ENCODE measurements around the gene ODF2L.
"Not testable (repeated sequence)": the region's sequence is repeated elsewhere in the genome, so short reads cannot be mapped to it uniquely, and the experiment has no call there.

ODF2L gene

DNA sequence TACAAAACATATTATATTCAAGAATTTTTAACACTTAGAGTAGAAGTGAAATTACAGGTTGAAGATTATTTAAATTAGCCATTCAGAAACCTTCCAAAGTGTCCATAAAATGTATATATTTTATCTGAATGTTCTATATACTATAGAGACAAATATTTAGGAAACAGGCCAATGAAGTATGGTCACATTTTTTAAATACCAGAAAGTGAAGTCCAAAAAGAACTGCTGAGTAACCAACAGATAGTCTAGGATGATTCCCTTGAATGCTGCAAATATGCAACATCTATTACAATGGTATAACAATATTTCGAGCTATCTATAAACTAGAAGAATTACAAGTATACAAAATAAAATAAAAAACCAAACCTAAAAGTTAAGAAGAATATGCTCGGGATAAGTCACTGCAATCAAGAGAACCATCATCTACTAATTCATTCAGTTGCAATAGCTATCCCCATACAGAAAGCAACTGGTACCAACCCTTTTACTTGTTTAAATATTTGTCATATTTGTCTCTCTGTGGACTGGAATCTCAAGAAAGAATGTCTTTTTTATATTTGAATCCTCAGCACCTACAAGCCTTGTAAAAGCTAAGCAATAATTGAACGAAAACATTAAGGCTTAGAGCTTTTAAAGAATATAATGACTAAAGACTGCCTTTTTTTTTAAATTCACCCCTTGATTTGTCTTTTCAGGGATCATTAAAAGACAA is 8.1 kb downstream of the ODF2L start:
- no peak for DNase-seq (ENCODE audit: low read depth in 3 of 3)

DNA sequence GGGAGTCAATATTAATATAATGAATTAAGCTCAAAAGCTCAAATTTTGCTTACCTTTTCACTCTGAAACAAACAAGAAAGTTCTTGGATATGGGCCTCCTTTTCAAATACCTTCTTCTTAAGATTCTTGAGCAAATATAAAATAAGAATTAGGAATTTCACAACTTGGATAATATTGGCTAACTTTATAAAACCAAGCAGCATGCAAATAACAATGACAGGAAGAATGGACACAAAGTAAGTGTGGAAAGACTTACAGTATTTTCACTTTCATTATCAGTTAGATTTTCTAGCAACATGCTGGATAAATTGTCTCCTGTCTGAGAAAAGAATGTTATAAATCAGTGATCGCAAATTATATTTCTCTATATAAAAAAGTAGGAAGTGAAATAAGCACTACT is 13.2 kb downstream of the ODF2L start:
- no peak for DNase-seq (ENCODE audit: low read depth in 3 of 3)

DNA sequence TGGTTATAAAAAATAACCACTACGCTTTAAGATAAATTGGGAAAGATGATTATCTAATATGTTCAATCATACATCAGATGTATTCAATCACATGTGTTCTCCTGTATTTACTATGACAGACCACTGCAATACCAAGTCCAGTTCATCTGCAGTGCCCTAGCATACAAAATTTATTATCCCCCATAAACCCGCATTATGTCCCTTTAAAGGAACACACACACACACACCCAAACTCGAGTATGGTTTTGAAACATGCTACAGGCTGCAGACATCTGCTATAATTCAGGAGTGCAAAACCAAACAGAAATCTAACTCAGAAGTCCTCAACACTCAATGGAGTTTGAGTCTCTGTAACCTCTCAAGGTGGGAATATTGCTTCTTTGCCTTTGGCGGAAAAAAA is 14.9 kb downstream of the ODF2L start:
- DNase-seq (ENCODE audit: low read depth in 3 of 3): no peak

DNA sequence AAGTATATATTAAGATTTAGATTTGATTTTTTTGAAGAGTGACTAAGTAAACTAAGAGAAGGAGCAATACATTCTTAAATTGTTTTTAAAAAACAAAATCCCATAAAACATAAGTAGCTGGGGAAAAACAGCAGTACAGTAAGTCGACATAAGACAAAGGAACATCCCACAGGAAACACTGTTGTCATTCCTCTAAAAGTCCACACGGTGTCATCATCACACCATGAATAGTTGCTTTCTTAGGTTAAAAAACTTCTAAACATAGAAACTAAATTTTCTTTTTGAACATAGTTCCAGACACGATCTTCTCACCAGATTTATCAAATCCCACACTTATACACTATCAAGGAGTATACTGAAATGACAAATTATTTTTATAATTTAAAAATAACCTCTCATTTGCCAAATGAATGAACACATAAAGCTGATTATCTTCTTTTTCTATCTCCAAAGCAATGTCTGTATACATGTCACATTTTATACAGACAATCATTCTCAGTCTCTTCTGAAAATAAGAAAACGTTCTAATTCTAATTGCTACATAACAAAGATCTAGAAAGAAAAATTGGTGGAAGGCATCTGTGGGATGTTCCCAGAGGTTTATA is 15.8 kb downstream of the ODF2L start:
- no peak for DNase-seq (ENCODE audit: low read depth in 3 of 3)

DNA sequence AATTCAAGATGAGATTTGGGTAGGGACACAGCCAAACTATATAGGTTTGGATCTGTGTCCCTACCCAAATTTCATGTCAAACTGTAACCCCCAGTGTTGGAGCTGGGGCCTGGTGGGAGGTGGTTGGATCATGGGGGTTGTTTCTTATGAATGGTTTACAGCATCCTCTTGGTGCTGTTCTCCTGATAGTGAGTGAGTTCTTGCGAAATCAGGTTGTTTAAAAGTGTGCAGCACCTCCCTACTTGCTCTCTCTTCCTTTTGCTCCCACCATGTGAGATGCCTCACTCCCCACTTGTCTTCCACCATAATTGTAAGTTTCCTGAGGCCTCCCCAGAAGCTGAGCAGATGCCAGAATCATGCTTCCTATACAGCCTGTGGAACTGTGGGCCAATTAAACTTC is 17.3 kb downstream of the ODF2L start:
- DNase-seq (ENCODE audit: low read depth in 3 of 3): no peak

DNA sequence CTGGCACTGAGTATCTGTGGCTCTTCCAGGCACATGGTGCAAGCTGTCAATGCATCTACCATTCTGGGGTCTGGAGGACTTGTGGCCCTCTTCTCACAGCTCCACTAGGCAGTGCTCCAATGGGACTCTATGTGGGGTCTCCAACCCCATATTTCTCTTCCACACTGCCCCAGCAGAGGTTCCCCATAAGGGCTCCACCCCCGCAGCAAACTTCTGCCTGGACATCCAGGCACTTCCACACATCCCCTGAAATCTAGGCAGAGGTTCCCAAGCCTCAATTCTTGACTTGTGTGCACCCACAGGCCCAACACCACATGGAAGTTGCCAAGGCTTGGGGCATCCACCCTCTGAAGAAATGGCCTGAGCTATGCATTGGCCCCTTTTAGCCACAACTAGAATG is 18.8 kb downstream of the ODF2L start:
- no peak for DNase-seq (ENCODE audit: low read depth in 3 of 3)

DNA sequence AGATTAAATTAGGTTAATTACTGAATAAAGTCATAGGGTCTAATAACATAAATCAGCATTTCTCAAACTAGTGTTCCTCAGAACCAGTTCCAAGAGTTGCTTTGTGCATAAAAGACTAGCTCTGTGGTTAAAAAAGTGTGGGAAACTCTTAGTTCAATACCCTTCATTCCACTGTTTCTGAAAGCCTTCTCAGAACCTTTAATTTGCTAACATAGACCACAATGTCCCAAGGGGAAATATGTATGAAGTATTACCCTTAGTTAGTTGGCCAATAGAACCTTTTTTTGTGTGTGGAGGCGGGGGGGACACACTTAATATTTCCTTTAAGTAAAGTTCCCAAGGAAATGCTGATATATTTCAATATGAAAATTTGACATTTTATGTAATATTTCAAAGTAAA is 20.4 kb downstream of the ODF2L start:
- no peak for DNase-seq (ENCODE audit: low read depth in 3 of 3)

DNA sequence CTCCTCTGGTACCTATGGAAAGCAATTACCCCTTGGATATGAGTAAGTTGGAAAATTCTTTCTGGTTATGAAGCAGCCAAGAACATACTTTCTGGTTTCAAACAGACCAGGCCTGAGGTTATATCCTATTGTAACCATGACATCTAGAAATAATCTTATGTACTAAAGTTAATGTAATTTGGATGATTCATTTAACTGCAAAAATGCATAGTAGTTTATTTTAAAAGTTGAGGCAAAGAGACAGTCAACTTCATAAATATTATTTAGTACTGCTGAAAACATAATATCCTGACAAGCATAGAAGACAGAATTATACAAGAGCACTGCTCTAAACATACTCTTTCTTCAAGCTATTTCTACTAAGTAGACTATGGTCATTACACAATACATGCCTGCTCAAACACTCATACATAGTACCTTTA is 25.5 kb downstream of the ODF2L start:
- DNase-seq (ENCODE audit: low read depth in 3 of 3): no peak

DNA sequence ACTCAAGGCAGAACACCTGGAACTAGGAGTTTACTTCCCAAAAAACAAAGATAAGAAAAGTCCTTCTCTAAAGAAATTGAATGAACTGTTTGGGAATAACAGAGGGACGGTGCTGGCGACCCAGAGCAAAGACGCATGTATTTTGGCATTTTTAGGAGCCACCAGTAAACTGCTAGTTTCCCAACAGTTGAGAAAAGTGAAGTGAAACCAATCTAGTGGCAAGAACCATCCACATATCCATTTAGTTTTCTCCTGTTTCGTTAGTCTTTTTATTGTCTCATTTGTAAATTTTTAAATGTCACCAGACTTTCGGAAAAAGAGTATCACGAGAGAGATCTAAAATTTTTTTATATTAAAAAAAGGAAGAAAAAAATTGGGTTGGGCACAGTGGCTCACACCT is 30.2 kb downstream of the ODF2L start:
- no peak for DNase-seq (ENCODE audit: low read depth in 3 of 3)

DNA sequence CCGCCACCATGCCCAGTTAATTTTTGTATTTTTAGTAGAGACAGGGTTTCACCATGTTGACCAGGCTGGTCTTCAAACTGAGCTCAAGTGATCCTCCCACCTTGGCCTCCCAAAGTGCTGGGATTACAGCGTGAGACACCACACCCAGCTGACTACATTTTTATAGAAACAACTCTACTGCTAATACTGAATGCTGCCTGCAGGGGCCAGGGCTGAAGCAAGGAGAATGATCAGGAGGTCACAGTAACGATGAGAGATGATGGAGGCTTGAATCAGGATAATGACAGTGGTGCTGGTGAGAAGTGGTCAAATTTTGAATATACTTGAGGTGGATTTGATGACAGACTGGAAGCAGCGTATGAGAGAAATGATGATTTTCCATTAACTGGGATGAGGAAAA is 33.3 kb downstream of the ODF2L start:
- no peak for DNase-seq (ENCODE audit: low read depth in 3 of 3)

DNA sequence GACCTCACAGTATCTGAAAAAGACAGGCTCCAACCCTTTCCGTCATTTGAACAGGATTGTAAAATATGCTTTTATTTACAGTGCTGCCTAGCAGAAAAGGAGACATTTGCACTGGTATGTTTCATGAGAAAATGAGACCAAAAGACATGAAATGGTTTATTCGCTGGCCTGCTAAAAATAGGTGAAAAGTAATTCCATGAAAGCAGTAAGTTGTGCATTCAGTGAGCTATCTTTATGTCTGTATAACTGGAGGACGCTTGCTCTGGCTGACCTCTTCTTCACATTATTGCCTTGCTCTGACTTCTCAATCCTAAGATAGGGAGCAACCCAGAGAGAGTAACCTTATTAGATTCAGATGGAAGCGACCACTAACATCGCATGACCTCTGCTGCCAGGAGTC is 38.3 kb downstream of the ODF2L start:
- DNase-seq (ENCODE audit: low read depth in 3 of 3): no peak

DNA sequence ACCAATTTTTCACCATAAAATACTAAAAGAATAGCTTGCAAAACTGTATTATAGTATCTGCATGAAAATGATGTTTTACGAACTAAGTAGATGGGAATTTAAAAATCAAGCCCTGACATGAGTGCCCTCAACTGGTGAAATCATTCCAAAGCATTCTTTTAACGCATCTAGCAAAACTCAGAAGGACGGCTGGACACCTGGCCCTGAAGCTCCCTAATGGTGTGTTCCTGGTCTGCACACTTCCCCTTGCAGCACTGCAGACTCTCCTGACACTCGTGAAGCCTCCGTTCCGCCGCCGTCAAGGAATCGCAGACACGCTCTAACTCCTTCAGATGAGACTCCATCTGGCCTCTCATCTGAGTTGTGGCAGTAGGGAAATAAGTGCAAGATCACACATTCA is 39.9 kb downstream of the ODF2L start:
- DNase-seq (ENCODE audit: low read depth in 3 of 3): no peak

DNA sequence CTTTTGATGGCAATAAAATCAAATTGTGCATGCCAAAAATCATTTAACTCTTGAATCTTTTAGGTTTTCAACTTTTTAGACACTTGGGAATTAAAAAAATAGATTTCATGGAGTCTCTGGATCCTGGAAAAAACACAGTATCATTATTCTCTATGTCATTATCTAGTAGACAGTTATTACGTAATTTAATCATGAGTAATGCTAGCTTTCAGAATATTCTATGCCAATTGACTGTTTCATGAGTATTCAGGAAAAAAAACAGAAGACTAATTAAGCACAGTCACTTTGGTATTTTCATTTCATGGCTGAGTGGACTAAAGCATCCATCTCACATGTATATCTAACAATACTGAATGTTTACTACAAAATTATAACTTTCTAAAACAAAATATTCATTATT is 44.0 kb downstream of the ODF2L start:
- no peak for DNase-seq (ENCODE audit: low read depth in 3 of 3)

DNA sequence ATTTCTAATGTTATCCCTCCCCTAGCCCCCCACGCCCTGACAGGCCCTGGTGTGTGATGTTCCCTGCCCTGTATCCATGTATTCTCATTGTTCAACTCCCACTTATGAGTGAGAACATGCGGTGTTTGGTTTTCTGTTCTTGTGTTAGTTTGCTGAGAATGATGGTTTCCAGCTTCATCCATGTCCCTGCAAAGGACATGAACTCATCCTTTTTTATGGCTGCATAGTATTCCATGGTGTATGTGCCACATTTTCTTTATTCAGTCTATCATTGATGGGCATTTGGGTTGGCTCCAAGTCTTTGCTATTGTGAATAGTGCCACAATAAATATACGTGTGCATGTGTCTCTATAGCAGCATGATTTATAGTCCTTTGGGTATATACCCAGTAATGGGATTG is 45.9 kb downstream of the ODF2L start:
- DNase-seq (ENCODE audit: low read depth in 3 of 3): not testable (repeated sequence)

DNA sequence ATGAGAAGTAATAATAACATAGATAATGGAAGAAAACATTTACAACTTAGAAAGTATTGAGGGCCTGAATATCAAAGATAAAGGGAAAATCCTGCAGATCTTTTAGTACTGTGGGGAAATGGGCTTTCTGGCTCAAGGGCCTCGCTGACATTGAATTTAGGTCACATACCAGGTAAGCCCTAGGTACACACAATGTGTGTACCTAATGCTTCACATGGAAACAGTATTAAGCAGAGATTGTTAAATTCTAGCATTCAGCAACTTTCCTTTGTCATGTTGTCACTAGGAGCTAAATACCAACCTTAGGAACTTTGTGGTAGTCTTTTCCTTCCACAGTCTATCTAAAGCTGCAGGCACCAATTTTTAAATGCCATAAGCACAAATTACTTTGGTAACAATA is 49.7 kb downstream of the ODF2L start:
- no peak for DNase-seq (ENCODE audit: low read depth in 3 of 3)

DNA sequence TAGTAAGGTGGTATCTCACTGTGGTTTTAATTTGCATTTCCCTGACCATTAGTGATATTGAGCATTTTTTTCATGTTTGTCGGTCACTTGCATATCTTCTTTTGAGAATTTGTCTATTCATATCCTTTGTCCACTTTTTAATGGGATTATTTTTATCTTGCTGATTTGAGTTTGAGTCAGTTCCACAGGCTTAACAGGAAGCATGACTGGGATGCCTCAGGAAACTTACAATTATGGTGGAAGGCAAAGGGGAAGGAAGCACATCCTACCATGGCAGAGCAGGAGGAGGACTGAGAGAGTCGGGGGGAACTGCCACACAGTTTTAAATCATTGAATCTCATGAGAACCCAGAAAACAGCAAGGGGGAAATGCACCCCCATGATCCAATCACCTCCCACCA is 51.1 kb downstream of the ODF2L start:
- DNase-seq (ENCODE audit: low read depth in 3 of 3): no peak

DNA sequence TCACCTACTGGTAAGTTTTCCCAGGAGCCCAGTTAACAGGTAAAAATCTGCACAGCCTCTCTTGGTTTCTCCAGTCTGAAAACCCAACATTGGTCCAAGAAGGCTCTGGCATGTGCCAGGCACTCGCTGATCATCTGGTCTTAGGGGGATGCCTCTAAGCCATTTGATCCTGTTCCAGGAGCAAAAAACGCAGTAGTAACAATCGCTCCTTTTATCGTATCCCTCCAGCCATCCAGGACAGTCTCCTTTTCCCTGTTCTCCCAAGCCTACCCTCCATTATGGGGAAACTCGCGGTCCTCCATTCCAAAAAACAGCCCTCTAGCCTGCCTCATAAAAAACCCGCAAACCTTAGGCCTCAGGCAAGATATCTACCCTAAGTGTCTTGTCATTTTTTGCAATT is 56.2 kb downstream of the ODF2L start:
- DNase-seq (ENCODE audit: low read depth in 3 of 3): no peak

DNA sequence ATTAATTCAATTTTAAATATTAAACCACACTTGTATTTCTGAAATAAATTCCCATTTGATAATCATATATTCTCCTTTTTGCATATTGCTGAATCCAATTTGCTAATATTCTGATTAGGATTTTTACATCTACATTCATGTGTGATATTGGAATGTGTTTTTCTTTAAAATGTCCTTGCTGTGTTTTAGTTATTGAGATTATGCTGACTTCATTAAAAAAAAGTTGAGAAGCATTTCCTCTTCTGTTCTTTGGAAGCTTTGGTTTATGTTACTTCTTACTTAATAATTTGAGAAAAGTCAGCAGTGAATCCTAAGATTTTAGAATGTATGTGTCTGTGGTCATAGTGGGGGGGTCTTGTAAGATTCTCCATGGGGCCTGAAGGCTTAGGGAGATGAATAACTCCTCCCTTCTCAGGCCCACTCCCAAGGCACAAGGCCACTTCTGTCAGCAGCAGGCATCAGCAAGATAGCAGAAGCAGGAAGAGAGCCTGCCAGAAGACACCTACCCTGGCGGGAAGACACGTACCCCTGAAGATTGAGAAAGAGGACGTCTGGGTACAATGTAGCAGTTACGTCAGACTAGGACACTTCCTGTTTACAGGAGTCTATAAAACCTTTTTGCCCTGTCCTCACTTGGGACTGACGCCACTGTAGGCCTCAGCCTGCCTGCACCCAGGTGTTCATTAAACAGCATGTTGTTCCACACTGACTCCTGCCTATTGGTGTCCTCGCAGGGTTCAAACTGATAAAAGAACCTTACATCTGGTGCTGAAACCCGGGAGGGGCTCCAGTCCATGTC is 56.9 kb downstream of the ODF2L start:
- DNase-seq (ENCODE audit: low read depth in 3 of 3): no peak

DNA sequence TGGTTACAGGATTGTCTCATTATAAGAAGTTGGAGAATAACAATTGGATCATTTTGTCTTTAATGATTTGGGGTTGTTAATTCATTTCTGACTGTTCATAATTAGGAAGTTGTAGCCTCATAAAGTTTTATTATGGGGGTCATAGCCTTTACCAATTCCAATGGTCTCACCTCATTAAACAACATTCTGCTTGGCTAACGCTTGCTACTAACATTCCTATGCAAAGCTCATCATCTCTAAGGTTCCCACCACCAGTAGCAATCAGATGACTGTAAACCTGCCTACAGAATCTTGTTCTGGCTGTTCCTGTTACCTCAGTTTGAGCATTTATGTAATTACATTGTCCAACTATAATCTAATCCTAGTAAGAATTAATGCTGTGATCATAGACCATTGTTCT is 60.2 kb downstream of the ODF2L start:
- no peak for DNase-seq (ENCODE audit: low read depth in 3 of 3)

DNA sequence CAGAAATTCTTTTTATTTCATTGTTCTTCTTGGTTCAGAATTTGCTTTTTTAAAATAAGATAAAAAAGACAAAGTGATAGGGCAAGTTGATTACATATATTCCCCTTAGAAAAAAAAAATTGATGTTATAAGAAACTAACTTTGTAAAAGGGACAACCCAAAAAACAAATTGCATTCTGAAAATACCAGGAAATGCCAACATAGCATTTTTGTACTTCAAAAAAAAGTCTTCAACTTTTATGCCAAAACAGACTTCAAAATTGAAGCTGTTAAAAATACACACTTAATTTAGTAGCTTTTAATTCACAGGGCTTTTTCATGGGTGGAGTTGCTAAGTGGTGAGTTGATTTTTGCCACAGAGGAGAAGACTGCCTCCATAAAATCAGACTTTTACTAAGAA is 70.9 kb downstream of the ODF2L start:
- no peak for DNase-seq (ENCODE audit: low read depth in 3 of 3)

DNA sequence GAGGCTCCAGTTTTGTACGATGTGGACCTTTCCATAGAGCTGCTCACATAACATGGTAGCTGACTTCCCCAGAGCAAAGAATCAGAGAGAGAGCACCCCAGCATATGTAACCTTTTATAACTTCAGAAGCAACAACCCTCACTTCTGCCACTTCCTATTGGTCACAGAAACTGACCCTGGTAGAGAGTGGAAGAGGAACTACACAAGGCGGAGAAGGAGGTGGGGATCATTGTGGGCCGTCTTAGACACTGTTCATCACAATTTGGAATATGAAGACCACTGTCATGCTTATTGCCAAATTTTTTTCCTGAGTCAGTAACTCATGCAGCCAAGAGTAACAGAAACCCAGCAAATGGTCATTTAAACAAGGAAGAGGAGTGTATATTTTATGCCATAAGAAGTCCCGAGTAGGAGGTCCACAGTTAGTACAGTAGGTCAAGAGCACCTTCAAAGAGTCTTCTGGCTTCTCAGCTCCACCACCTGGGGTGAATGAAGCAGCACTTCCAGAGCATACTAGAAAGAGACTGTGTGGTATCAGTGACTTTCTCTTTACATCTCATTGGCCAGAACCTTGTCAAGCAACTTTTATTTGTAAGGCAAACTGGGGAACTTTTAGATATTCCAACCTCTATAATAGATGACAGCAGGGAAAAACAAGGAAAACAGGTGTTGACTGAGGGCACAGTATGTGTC is 71.8 kb downstream of the ODF2L start:
- no peak for DNase-seq (ENCODE audit: low read depth in 3 of 3)

DNA sequence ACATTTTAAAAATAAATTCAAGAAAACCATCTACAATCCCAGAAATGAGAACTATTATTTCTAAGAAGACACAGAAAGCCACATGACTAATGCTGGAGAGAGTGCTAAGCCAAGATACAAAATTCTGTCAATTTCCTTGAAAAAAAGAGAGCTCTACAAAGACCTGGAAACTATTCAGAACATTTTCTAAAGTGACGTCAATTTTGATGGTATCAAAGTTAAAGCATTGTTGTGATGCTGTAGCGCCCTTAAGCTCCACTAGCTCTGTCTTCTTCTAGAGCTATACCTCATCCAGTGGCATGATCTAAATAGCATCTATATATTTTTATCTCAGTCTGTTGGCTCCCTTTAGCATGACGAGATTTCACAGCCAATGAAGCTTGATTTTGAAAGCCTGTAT is 73.9 kb downstream of the ODF2L start:
- no peak for DNase-seq (ENCODE audit: low read depth in 3 of 3)

DNA sequence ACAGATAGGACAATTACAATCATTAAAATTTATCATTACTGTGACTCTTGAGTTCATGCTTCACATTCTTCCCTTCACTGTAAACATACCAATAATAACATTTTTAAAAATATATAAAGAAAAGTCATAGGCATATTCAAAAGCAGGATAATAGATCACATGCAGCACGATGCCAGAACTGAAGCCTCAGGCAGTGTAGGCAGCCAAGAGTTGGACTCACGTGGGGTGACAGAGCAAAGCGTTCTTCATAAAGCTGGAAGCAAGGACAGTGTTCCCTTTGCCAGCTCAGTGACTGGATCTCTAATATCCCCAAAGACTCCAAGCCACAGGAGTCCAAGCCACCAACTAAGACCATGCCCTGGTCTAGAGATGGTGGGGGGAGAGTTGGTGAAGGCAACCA is 77.7 kb downstream of the ODF2L start:
- DNase-seq (ENCODE audit: low read depth in 3 of 3): no peak
